K562 (cell line): ENCODE measurements around the gene NUDT5.

ENCODE experiments used
- MXI1 ChIP-seq: IDR thresholded peaks from 2 replicates; pipeline ENCODE4 v1.6.1; 2011; ENCODE audit warnings: low read depth, mild to moderate bottlenecking, improper control_type of control experiment, low read length
- POLR3G ChIP-seq: IDR thresholded peaks from 2 replicates; pipeline ENCODE4 v1.6.1; 2011; ENCODE audit not compliant: insufficient read length, insufficient replicate concordance; ENCODE audit errors: extremely low read depth
- RAD21 ChIP-seq, 2 experiments: fragments of 250-450 bp in 1 of 2; fragments of 450-650 bp in 1 of 2; sonication (Bioruptor Pico) in 1 of 2; formaldehyde crosslinking in 1 of 2; IDR thresholded peaks in 1 of 2; conservative IDR thresholded peaks in 1 of 2; 2 replicates each; pipeline versions ENCODE4 v1.4.0 to v1.8.0; 2020 to 2022; ENCODE audit warnings: mild to moderate bottlenecking in 2 of 2, moderate library complexity in 1 of 2
- SIRT6 ChIP-seq: IDR thresholded peaks from one replicate; pipeline ENCODE4 v1.6.1; 2012; ENCODE audit warnings: low read depth, mild to moderate bottlenecking, control low read depth, inconsistent platforms, low read length, moderate library complexity
- SRF ChIP-seq, 2 experiments: fragments of 250-450, 450-650 bp in 1 of 2; sonication (Bioruptor Pico) in 1 of 2; sonication (generic) in 1 of 2; formaldehyde crosslinking; IDR thresholded peaks; 2 replicates each; pipeline versions ENCODE4 v1.5.0 to v1.5.1; 2020 to 2022; ENCODE audit warnings: mild to moderate bottlenecking in 1 of 2, missing genetic modification reagents in 1 of 2
- TF ChIP-seq, protein P1 (sequence below): sonication (generic); formaldehyde crosslinking; IDR thresholded peaks from 2 replicates; pipeline ENCODE4 v1.8.1; 2022; ENCODE audit warnings: missing genetic modification reagents

DNA sequence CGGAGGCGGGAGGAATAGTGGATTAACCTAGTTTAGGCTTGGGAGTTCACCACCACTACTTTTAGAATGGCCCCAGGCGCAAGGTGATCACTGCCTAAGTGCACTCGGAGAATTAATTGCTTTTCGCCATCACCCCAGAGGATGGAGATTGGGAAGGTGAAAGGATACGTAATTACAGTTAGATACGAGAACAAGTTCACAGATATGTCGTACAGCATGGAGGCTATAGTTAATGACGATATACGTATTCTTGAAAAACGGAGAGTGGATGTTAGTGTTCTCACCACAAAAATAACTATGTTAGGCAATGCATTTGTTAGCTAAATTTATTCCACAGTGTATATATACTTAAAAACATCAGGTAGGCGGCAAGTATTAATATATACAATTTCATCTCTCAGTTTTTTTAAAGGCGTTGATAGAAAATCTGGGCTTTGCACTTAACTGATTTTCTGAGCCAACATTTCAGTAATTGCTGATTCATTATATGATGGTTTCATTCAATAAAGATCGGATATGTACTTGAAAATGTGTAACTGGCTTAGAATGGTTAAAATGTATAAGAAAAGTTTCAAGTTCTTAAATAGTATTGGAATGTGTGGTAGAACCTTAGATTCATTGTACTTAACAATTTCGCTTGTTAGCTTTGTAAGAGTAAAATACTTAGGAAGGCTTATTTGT, 980 bp upstream of the NUDT5 start:
- TF ChIP-seq RAD21 (CRISPR knock-in tag; conservative IDR thresholded peaks at IDR 0.05 in 1 of 2, IDR thresholded peaks at IDR 0.05 in 1 of 2) (no peak), SIRT6 (no peak), SRF (CRISPR knock-in tag; IDR thresholded peaks at IDR 0.05) (no peak), MXI1 (no peak), POLR3G (no peak)
- TF ChIP-seq, protein P1, sequence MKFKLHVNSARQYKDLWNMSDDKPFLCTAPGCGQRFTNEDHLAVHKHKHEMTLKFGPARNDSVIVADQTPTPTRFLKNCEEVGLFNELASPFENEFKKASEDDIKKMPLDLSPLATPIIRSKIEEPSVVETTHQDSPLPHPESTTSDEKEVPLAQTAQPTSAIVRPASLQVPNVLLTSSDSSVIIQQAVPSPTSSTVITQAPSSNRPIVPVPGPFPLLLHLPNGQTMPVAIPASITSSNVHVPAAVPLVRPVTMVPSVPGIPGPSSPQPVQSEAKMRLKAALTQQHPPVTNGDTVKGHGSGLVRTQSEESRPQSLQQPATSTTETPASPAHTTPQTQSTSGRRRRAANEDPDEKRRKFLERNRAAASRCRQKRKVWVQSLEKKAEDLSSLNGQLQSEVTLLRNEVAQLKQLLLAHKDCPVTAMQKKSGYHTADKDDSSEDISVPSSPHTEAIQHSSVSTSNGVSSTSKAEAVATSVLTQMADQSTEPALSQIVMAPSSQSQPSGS (CRISPR knock-in tag): no peak
